ENCODE data around the gene RHAG. TPM values are rescaled to one million over a fixed set of nuclear protein-coding genes. Genes with fewer than 3 reads are reported as not detected.

RHAG gene
- total RNA-seq, 1 experiment from 2014 or later = 0.07 TPM

- DNase-seq = no peak
Observed at GRCh38 chr6:49563006-49563886, 73.4 kb downstream of the RHAG start.

DNA sequence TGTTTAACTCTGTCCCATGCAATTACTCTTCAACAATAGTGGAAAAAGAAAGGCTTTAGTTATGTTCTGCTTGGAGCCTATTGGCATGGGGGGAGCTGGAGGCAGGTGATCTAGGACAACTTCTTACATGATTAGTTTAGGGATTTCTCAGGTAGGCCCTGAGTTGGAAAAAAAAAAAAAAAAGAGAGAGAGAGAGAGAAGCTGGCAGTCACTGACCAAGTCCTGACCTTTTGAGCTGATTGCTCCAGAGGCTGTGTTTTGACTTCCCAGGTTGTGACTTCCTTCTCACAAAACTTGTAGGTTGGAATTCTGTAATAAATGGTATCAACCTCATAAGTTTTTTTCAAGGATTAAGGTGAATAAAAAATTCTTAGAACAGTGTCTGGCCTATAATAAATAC, 78.4 kb downstream of the RHAG start:
- H3K4me3 ChIP-seq (ENCODE audit: insufficient read depth, low read depth, low read length) = no peak overlapping the region
- no peaks in the 10 kb centered on the region for H3K36me3 ChIP-seq (replicated peaks; ENCODE audit: control insufficient read depth, insufficient read depth, low read length)
- DNase-seq = no peak
- H3K27me3 ChIP-seq (ENCODE audit: control insufficient read depth, insufficient read depth, low read length) = peaks cover 48% of the 10 kb centered on the region; the same call in 1 of the 2 replicates

More at GRCh38 chr6:49563006-49563886, 73.4 kb downstream of the RHAG start:
- H3K36me3 ChIP-seq (replicated peaks; ENCODE audit: control insufficient read depth, insufficient read depth, low read length) = no peaks in the 10 kb centered on the region
- no peak overlapping the region for H3K4me3 ChIP-seq (ENCODE audit: insufficient read depth, low read depth, low read length)
- peaks cover 22% of the 10 kb centered on the region; the same call in 1 of the 2 replicates for H3K27me3 ChIP-seq (ENCODE audit: control insufficient read depth, insufficient read depth, low read length)

DNA sequence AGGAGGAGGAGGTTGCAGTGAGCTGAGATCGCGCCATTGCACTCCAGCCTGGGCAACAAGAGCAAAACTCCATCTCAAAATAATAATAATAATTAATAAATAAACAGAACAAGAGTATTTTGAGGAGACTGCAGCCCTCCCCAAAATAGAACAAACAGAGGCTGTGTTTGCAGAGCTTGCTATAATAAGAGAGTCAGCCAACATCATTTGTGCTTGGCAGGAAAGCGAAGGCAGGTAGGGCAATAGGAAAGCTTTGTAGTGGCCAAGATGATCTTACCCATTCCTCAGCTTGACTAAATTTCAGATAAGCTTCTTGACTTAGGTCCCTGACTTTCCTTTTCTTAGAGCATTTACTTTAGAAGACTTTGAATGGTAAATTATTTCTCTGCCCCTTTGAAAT, 79.5 kb downstream of the RHAG start:
- no peaks in the 10 kb centered on the region for H3K36me3 ChIP-seq (replicated peaks; ENCODE audit: control insufficient read depth, insufficient read depth, low read length)
- no peak overlapping the region for H3K4me3 ChIP-seq (ENCODE audit: insufficient read depth, low read depth, low read length)
- peaks cover 52% of the 10 kb centered on the region; the same call in 1 of the 2 replicates for H3K27me3 ChIP-seq (ENCODE audit: control insufficient read depth, insufficient read depth, low read length)
- no peak for DNase-seq

- Histone ChIP-seq H3K27me3 (ENCODE audit: control insufficient read depth, insufficient read depth, low read length) (peaks cover 55% of the 10 kb centered on the region; the same call in 1 of the 2 replicates), H3K4me3 (ENCODE audit: insufficient read depth, low read depth, low read length) (no peak overlapping the region), H3K36me3 (replicated peaks; ENCODE audit: control insufficient read depth, insufficient read depth, low read length) (no peaks in the 10 kb centered on the region)
- peak; percentile 36 for DNase-seq
Observed at GRCh38 chr6:49556429-49556837, 80.2 kb downstream of the RHAG start.

GRCh38 chr6:49555951-49556350, 80.7 kb downstream of the RHAG start:
- no peak for DNase-seq
- peaks cover 58% of the 10 kb centered on the region for H3K27me3 ChIP-seq (ENCODE audit: control insufficient read depth, insufficient read depth, low read length)
- H3K36me3 ChIP-seq (replicated peaks; ENCODE audit: control insufficient read depth, insufficient read depth, low read length) = no peaks in the 10 kb centered on the region
- H3K4me3 ChIP-seq (ENCODE audit: insufficient read depth, low read depth, low read length) = no peak overlapping the region

Other genes starting within 250 kb of the RHAG start
- 12.5 and 15.0 TPM in 2 replicates for gene MMUT, start 173.6 kb downstream of the RHAG start, total RNA-seq (2014; rRNA removed; shearing (Covaris generic))
- gene CENPQ, start 173.5 kb downstream of the RHAG start, total RNA-seq (2014; rRNA removed; shearing (Covaris generic)) = 16.5 and 28.6 TPM in 2 replicates
- not detected in 2 replicates for gene GLYATL3, start 136.9 kb downstream of the RHAG start, total RNA-seq (2014; rRNA removed; shearing (Covaris generic))
- 7.5 and 8.7 TPM in 2 replicates for gene C6orf141, start 86.2 kb downstream of the RHAG start, total RNA-seq (2014; rRNA removed; shearing (Covaris generic))
- gene CRISP2, start 76.7 kb upstream of the RHAG start, total RNA-seq (2014; rRNA removed; shearing (Covaris generic)) = not detected in 2 replicates
- gene CRISP3, start 107.5 kb upstream of the RHAG start, total RNA-seq (2014; rRNA removed; shearing (Covaris generic)) = not detected in 2 replicates
- gene PGK2, start 150.4 kb upstream of the RHAG start, total RNA-seq (2014; rRNA removed; shearing (Covaris generic)) = not detected in 2 replicates
- not detected in 2 replicates for gene CRISP1, start 229.7 kb upstream of the RHAG start, total RNA-seq (2014; rRNA removed; shearing (Covaris generic))

Data from H7 (cell line).